B cell (primary cell): ENCODE measurements around the gene VSIG10L2. TPM values are rescaled to one million over a fixed set of nuclear protein-coding genes. Genes with fewer than 3 reads are reported as not detected.

Experiments used
- ATAC-seq: fragments of 200-7000 bp; cut with Tn5 transposase; one replicate; pipeline ENCODE4 v1.10.0; 2021; ENCODE audit warnings: low read depth, mild to moderate bottlenecking, moderate number of reproducible peaks, moderate library complexity
- CTCF ChIA-PET: fragments of 350-600 bp; sonication (Branson Sonifier 250); formaldehyde crosslinking; loops from one replicate; lab custom pipeline; 2021; ENCODE audit warnings: antibody characterized with exemption, inconsistent platforms; lab: Charles Lee
- POLR2A ChIA-PET: fragments of 350-600 bp; sonication (Branson Sonifier 250); formaldehyde crosslinking; loops from one replicate; lab custom pipeline; 2021; ENCODE audit warnings: antibody characterized with exemption; lab: Charles Lee
- DNase-seq: peaks from one replicate; pipeline ENCODE4 v3.0.0; 2013
- H2AFZ ChIP-seq: 2 replicates; pipeline ENCODE4 v1.6.1; 2012; ENCODE audit warnings: mild to moderate bottlenecking, low read depth, low read length; ENCODE audit not compliant: insufficient read depth, poor library complexity, severe bottlenecking
- H3K27ac ChIP-seq, 2 donors: 1 replicate in 1 of 2; 2 replicates in 1 of 2; pipeline ENCODE4 v1.5.1; 2012 to 2013; ENCODE audit warnings: low read length in 2 of 2, mild to moderate bottlenecking in 2 of 2, moderate library complexity in 1 of 2
- H3K27me3 ChIP-seq, 4 experiments: fragments of 200-600 bp in 1 of 4; sonication (generic) in 1 of 4; replicated peaks in 1 of 4; 1 replicate in 2 of 4; 2 replicates in 2 of 4; pipeline versions ENCODE4 v1.6.1 to v1.7.0; 2013 to 2016; ENCODE audit warnings: low read length in 3 of 4, mild to moderate bottlenecking in 2 of 4, mixed read lengths in 1 of 4, moderate library complexity in 1 of 4; ENCODE audit not compliant: insufficient read depth in 4 of 4, control insufficient read depth in 3 of 4; ENCODE audit errors: control extremely low read depth in 1 of 4
- H3K36me3 ChIP-seq, 2 experiments: replicated peaks in 1 of 2; 1 replicate in 1 of 2; 2 replicates in 1 of 2; pipeline versions ENCODE4 v1.6.1 to v1.7.1; 2013; ENCODE audit warnings: low read length in 1 of 2; ENCODE audit not compliant: insufficient read depth in 2 of 2, control insufficient read depth in 1 of 2; ENCODE audit errors: control extremely low read depth in 1 of 2, extremely low read depth in 1 of 2
- H3K4me1 ChIP-seq, 2 donors: fragments of 200-600 bp in 1 of 2; sonication (generic) in 1 of 2; 1 replicate in 1 of 2; 2 replicates in 1 of 2; pipeline versions ENCODE4 v1.5.1 to v1.6.1; 2013 to 2017; ENCODE audit warnings: low read length in 2 of 2; ENCODE audit not compliant: control insufficient read depth in 2 of 2, insufficient read depth in 2 of 2
- H3K4me2 ChIP-seq: replicated peaks from 2 replicates; pipeline ENCODE3; 2012; ENCODE audit warnings: mild to moderate bottlenecking, low read depth, low read length; ENCODE audit not compliant: poor library complexity, severe bottlenecking
- H3K4me3 ChIP-seq, 5 experiments: fragments of 200-600 bp in 1 of 5; sonication (generic) in 1 of 5; 1 replicate in 3 of 5; 2 replicates in 2 of 5; pipeline versions ENCODE4 v1.5.1 to v1.7.0; 2011 to 2016; ENCODE audit warnings: low read length in 4 of 5, mild to moderate bottlenecking in 4 of 5, low read depth in 2 of 5, control low read depth in 1 of 5, moderate library complexity in 1 of 5; ENCODE audit not compliant: insufficient read depth in 1 of 5; ENCODE audit errors: control extremely low read depth in 1 of 5, extremely low read depth in 1 of 5
- H3K79me2 ChIP-seq: fragments of 200-600 bp; sonication (generic); one replicate; pipeline ENCODE4 v1.6.0; 2016; ENCODE audit warnings: low read length; ENCODE audit not compliant: control insufficient read depth, insufficient read depth
- H3K9ac ChIP-seq: fragments of 200-600 bp; sonication (generic); 2 replicates; pipeline ENCODE4 v1.6.1; 2017; ENCODE audit warnings: mild to moderate bottlenecking, low read length, moderate library complexity
- H3K9me3 ChIP-seq, 3 donors: one replicate each; pipeline versions ENCODE4 v1.6.1 to v1.7.1; 2013; ENCODE audit warnings: low read length in 2 of 3; ENCODE audit not compliant: control insufficient read depth in 2 of 3, insufficient read depth in 1 of 3; ENCODE audit errors: control extremely low read depth in 1 of 3
- H4K20me1 ChIP-seq: 2 replicates; pipeline ENCODE4 v1.6.0; 2012; ENCODE audit warnings: mild to moderate bottlenecking, low read length; ENCODE audit not compliant: insufficient read depth, control insufficient read depth, poor library complexity, severe bottlenecking
- H3K27ac Mint-ChIP-seq: one replicate; pipeline ENCODE4 v1.8.0; 2021; ENCODE audit warnings: mixed read lengths
- H3K27me3 Mint-ChIP-seq: one replicate; pipeline ENCODE4 v1.8.0; 2021; ENCODE audit warnings: mixed read lengths
- H3K4me1 Mint-ChIP-seq: one replicate; pipeline ENCODE4 v1.8.0; 2021; ENCODE audit warnings: mixed read lengths
- H3K4me3 Mint-ChIP-seq: one replicate; pipeline ENCODE4 v1.8.0; 2021; ENCODE audit warnings: mixed read lengths
- H3K9me3 Mint-ChIP-seq: one replicate; pipeline ENCODE4 v1.8.0; 2022; ENCODE audit warnings: mixed read lengths; ENCODE audit not compliant: insufficient read depth
- CTCF ChIP-seq: fragments of 200-600 bp; IDR thresholded peaks from one replicate; pipeline ENCODE4 v1.8.0; 2022; ENCODE audit warnings: antibody characterized with exemption, mild to moderate bottlenecking
- EZH2 ChIP-seq: IDR thresholded peaks from 2 replicates; pipeline ENCODE4 v1.6.1; 2012; ENCODE audit warnings: borderline replicate concordance, low read depth, mild to moderate bottlenecking, moderate library complexity, low read length; ENCODE audit not compliant: insufficient read depth, poor library complexity, severe bottlenecking
- WGBS: methylation state at CpG from one replicate; pipeline ENCODE4 v1.1.5; 2013; ENCODE audit warnings: missing lambda C conversion rate; ENCODE audit not compliant: insufficient coverage; 5-methylcytosine and 5-hydroxymethylcytosine counted together
- intact Hi-C: fragments of 100-400 bp; cut with micrococcal nuclease; formaldehyde crosslinking; loops from one replicate; pipeline ENCODE4 v1.10.0; 2022
- polyA plus RNA-seq: library from polyadenylated mRNA; depleted of rRNA; stranded (reverse); fragments of >200 nt; gene quantifications from 2 replicates; pipeline ENCODE4 v1.2.3, GENCODE V29; 2012
- total RNA-seq, 2 donors: library from RNA; stranded (reverse); fragments of 120-200 nt in 1 of 2; gene quantifications; 1 replicate in 1 of 2; 2 replicates in 1 of 2; pipeline versions ENCODE4 v1.2.3 to v1.2.4, GENCODE V29; 2013 to 2022

The VSIG10L2 gene
- total and polyA plus RNA-seq, 2 donors (not counting 1 experiment from before 2014, with no cell fraction given) = not detected

DNA sequence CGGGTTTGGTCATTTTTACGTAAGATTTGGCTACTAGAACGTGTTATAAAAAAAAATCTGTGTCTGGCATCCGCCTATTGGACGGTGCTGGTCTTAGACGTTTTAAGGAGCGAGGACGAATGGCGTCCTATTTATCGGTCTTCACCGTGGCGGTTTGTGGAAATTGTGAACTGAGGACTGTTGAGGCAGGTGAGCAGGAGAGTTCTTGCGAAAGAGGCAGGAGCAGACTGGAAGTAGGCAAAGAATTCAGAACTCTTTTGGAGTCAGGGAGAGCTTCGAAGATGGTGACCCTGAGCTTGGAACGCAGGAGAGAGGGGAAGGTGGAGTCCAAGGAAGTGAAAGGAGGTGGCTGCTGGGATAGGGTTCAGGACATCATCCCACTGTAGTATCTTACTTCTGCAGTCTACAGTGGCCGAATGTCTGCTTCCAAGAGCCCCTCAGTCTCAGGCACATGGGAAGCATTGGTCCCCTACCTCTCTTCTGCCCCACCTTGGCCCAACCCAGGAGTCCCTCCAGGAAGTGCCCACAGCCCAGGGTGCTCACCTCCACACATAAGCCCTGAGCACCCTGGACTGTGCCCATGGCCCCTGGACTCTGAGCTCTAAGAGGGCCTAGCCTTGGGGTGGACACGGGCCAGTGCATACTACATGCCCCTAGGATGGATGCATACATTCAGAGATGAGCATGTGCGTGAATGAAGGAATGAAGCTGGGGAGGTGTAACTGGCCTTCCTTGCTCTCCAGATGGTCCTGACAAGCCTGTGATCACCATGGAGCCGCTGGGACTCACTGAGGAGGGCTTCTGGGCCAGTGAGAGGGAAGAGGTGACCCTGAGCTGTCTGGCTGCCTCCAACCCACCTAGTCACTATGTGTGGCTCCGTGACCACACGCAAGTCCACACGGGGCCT is 3.7 kb downstream of the VSIG10L2 start:
- Histone ChIP-seq H3K79me2 (no peaks in the 10 kb centered on the region), H2AFZ (no peak overlapping the region), H3K4me3 (no peak overlapping the region), H4K20me1 (no peaks in the 10 kb centered on the region), H3K4me1 (no peaks in the 10 kb centered on the region), H3K4me2 (no peak overlapping the region), H3K27me3 (no peaks in the 10 kb centered on the region), H3K27ac (no peak overlapping the region), H3K36me3 (no peaks in the 10 kb centered on the region), H3K9me3 (no peaks in the 10 kb centered on the region), H3K9ac (no peak overlapping the region)
- 90% methylated on average over 20 of the region's 22 CpGs for WGBS
- TF ChIP-seq EZH2 (no peak), CTCF (no peak)
- Mint-ChIP-seq H3K4me3 (no peak overlapping the region), H3K4me1 (no peaks in the 10 kb centered on the region), H3K27ac (no peak overlapping the region), H3K27me3 (peaks cover 3% of the 10 kb centered on the region), H3K9me3 (no peaks in the 10 kb centered on the region)
- ChIA-PET CTCF (interaction anchor here (0.6 kb wide), 1 partner anchor 9 kb away, joined by 4 read pairs; no protein-coding TSS in a partner anchor), POLR2A (no interaction called here)
- no peak for DNase-seq
- intact Hi-C loops = no loop called here
- ATAC-seq = no peak

DNA sequence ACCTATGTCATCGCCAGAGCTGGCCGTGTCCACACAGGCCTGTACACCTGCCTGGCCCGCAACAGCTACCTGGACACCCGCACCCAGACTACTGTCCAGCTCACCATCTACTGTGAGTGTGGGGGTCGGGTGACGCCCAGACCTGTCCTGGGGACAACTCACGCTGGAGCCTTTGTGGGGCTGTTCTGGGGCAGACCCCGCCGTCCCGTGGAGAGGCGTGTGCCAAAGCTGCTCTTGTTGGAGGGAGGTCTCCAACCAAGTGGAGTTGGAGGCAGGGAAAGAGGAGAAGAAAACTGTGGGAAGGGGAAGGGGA is 4.3 kb downstream of the VSIG10L2 start:
- DNase-seq (no peak), ATAC-seq (no peak)
- no peaks in the 10 kb centered on the region for H3K9me3 ChIP-seq
- Mint-ChIP-seq H3K4me3 (no peak overlapping the region), H3K27me3 (peaks cover 3% of the 10 kb centered on the region), H3K27ac (no peak overlapping the region), H3K4me1 (no peaks in the 10 kb centered on the region), H3K9me3 (no peaks in the 10 kb centered on the region)
- H3K27me3 ChIP-seq = no peaks in the 10 kb centered on the region
- H3K4me3 ChIP-seq = no peak overlapping the region
- no peak overlapping the region for H3K4me2 ChIP-seq
- H3K4me1 ChIP-seq = no peaks in the 10 kb centered on the region
- H3K27ac ChIP-seq = no peak overlapping the region
- no peaks in the 10 kb centered on the region for H3K36me3 ChIP-seq
- no peak overlapping the region for H3K9ac ChIP-seq
- 87% methylated on average over 10 of the region's 11 CpGs for WGBS
- H2AFZ ChIP-seq = no peak overlapping the region
- POLR2A ChIA-PET = no interaction called here
- CTCF ChIA-PET = no interaction called here
- TF ChIP-seq CTCF = no peak
- TF ChIP-seq EZH2 = no peak
- intact Hi-C loops = no loop called here
- H4K20me1 ChIP-seq = no peaks in the 10 kb centered on the region
- H3K79me2 ChIP-seq = no peaks in the 10 kb centered on the region
